Muscle layer of colon (tissue), 2 donors: ENCODE results near the gene EXOSC7.

Experiments
- H3K27ac ChIP-seq: one replicate; pipeline ENCODE4 v1.7.0; 2013; ENCODE audit warnings: low read depth, mild to moderate bottlenecking, low read length, moderate library complexity
- H3K27me3 ChIP-seq, 2 donors: one replicate each; pipeline ENCODE4 v1.7.0; 2013; ENCODE audit warnings: low read length in 2 of 2, mild to moderate bottlenecking in 2 of 2; ENCODE audit not compliant: insufficient read depth in 2 of 2, control insufficient read depth in 1 of 2
- H3K36me3 ChIP-seq: one replicate; pipeline ENCODE4 v1.7.0; 2013; ENCODE audit warnings: mild to moderate bottlenecking, low read length; ENCODE audit not compliant: insufficient read depth
- H3K4me1 ChIP-seq: one replicate; pipeline ENCODE4 v1.7.0; 2013; ENCODE audit warnings: mild to moderate bottlenecking, low read length; ENCODE audit not compliant: insufficient read depth
- H3K4me3 ChIP-seq, 2 donors: one replicate each; pipeline ENCODE4 v1.7.0; 2013; ENCODE audit warnings: low read length in 2 of 2, low read depth in 1 of 2, mild to moderate bottlenecking in 1 of 2, moderate library complexity in 1 of 2
- H3K9ac ChIP-seq: one replicate; pipeline ENCODE4 v1.7.0; 2013; ENCODE audit warnings: low read length
- H3K9me3 ChIP-seq: one replicate; pipeline ENCODE4 v1.7.0; 2013; ENCODE audit warnings: mild to moderate bottlenecking, low read length
- donor health status: abdominal sarcoma.
- donor health status: Adenocarcinoma of cecum.

Gene EXOSC7

DNA sequence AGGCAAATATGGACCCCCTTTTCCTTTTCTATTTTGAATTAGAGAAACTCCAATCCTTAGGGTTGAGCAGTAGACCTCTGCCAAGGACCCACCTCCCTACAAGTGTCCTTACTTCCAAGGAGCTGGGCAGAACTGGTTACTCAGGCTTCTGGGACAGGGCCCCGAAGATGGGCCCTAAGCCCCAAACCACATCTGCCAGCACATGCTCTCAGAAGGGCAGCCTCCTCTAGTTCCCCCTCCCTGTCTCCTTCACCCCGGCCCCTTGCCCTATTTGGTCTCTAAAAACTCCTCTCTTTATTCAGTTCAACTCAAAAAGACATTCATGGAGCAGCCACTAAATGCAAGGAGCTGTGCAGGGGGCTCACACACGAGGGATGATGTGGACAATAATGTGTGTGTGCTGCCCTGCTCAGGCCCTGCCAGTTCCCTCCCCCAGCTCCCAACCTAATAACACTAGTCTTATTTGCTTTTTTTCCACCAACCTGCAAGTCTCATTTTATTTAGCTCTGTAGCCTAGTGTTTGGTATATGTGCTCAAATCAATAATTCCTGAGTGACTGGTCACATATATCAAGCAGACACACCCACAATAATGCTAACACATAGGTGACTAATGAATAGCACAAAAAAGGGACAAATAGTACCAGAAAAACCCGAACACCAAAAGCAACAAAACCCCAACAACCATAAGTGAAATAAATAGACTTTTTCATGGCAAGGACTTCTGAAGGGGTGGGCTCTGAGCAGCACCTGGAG lies 12.3 kb upstream of the EXOSC7 start:
- Histone ChIP-seq H3K4me3 (no peak overlapping the region), H3K9ac (no peak overlapping the region), H3K4me1 (no peaks in the 10 kb centered on the region), H3K27ac (no peak overlapping the region), H3K27me3 (no peaks in the 10 kb centered on the region), H3K9me3 (no peaks in the 10 kb centered on the region), H3K36me3 (peaks cover 6% of the 10 kb centered on the region)

DNA sequence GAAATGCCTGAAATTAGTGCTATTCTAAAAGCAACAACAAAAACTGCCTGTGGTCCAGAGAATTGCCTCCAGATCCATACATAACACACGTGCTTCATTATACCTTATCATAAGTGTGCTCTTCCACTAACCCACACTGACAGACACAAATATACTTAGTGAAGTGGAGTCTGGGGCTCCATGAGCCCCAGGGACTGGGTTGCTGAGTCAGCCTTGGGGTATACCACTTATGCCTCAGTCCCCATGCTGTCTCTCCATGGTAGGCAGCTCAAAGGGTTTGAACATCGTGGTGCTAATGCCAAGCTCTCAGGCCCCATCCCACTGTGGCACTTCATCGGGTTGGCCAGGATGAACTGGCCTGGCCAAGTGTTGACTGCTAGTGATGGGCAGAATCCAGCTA lies 10.9 kb upstream of the EXOSC7 start:
- Histone ChIP-seq H3K9me3 (no peaks in the 10 kb centered on the region), H3K9ac (no peak overlapping the region), H3K27ac (no peak overlapping the region), H3K4me1 (no peaks in the 10 kb centered on the region), H3K36me3 (no peaks in the 10 kb centered on the region), H3K27me3 (no peaks in the 10 kb centered on the region), H3K4me3 (no peak overlapping the region)

DNA sequence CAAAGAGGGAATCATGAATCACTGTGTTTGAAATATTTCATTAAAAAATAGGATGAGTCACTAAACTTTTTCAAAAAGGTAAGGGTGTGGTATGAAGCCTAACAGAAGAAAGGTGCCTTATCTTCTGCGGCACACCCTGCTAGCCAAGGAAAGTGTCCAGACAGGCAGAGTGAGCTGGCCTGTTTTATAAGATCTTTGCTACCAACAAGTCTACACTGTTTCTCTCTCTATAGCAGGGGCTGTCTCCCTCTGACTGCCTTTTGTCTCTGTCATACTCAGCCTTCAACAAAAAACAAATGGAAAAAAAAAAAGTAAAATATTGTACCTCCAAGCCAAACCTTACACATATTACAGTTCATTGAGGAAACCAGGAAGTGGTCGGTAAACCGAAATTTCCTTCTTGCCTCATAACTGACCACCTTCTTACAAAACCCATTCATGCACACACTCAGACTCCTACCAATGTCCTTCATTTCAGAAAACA lies 9.2 kb upstream of the EXOSC7 start:
- Histone ChIP-seq H3K36me3 (no peaks in the 10 kb centered on the region), H3K4me3 (no peak overlapping the region), H3K27me3 (no peaks in the 10 kb centered on the region), H3K4me1 (no peaks in the 10 kb centered on the region), H3K9me3 (no peaks in the 10 kb centered on the region), H3K9ac (no peak overlapping the region), H3K27ac (no peak overlapping the region)

DNA sequence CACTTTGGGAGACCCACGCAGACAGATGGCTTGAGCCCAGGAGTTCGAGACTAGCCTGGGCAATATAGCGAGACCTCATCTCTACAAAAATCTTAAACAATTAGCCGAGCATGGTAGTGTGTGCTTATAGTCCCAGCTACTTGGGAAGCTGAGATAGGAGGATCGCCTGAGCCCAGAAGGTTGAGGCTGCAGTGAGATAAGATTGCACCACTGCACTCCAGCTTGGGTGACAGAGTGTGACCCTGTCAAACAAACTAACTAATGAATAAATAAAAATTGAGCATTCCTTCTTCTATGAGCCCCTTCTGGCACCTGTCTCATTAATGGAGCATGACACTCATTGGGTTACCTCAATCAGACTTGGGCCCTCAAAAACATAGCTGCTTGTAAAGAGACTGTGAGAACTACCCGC lies 7.6 kb upstream of the EXOSC7 start:
- H3K9ac ChIP-seq, result no peak overlapping the region
- no peak overlapping the region for H3K27ac ChIP-seq
- no peaks in the 10 kb centered on the region for H3K36me3 ChIP-seq
- no peaks in the 10 kb centered on the region for H3K4me1 ChIP-seq
- H3K4me3 ChIP-seq, result no peak overlapping the region
- H3K27me3 ChIP-seq, result no peaks in the 10 kb centered on the region
- H3K9me3 ChIP-seq, result no peaks in the 10 kb centered on the region

DNA sequence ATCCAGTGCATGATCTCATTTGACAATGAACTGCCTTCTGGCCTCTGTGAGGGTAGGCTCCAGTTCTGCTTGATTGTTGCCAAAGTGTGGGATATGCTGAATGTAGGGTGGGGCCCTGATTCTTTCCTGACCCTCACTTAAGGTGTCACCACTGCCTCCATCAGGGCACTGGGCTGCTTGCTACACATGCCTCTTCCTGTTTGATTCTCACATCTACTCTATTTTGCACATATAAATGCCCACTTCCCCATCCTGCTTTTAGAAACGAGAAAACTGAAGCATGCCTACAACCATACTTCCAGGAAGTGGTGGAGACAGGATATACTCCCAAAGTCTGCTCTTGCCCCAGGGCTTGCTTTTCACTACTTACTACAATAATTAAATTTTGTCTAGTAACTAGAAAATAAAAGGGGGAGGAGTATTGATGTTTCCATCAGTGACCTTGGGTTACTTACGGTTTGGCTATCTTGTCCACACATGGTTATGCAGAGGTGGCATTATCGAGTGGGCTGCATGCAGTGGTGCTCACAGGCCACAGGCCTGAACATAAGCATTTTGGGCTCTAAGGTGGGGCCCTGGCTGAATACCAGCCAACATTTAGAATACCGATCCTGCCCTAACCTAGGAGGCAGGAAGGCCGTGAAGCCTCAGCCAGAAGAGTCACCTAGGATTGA lies 6.8 kb upstream of the EXOSC7 start:
- Histone ChIP-seq H3K27ac (no peak overlapping the region), H3K9ac (no peak overlapping the region), H3K36me3 (no peaks in the 10 kb centered on the region), H3K4me3 (no peak overlapping the region), H3K4me1 (peaks cover 2% of the 10 kb centered on the region), H3K27me3 (no peaks in the 10 kb centered on the region), H3K9me3 (no peaks in the 10 kb centered on the region)

DNA sequence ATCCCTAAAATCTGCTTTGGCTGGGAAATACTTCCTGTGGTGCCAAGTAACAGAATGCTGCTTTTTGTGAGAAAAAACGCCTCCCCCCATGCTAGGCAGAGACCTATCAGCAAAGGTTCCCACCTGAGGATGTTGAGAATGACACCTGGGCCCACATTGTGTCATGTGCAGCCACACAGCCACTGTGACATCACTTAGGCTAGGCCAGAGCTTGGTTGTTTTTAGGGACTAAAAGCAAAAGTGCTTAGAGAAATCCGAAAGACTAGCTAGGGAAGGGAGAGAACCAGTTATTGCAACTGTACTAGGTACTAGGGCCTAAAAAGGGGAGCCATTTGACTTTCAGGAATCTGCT lies 6.2 kb upstream of the EXOSC7 start:
- no peak overlapping the region for H3K4me3 ChIP-seq
- peaks cover 7% of the 10 kb centered on the region for H3K4me1 ChIP-seq
- H3K9me3 ChIP-seq, result no peaks in the 10 kb centered on the region
- H3K27ac ChIP-seq, result no peak overlapping the region
- H3K27me3 ChIP-seq, result no peaks in the 10 kb centered on the region
- no peaks in the 10 kb centered on the region for H3K36me3 ChIP-seq
- H3K9ac ChIP-seq, result no peak overlapping the region

DNA sequence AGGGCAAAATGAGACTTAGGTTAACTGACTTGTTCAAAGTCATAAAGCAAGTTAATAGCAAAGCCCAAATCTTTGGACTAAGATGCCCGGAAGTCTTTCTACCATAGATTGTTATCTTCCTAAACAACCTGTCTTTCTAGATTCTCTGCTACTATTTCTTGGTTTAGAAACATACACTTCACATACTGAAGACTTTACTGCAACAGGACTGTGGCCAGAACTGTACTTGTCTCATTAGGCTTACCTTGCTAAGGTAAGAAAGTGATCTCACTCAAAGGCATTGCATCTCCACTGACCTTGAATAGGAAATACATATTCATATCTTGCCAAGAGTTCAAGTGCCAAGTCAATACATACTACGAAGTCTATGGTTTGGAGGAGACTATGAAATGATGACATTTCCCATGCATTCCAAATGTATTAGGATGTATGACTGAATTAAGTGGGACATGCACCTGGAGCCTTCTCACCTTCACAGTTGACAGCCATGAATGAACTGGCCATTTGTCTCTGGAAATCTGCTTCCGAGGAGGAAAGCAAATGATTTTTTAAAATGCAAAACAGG lies 5.0 kb upstream of the EXOSC7 start:
- no peaks in the 10 kb centered on the region for H3K27me3 ChIP-seq
- no peak overlapping the region for H3K27ac ChIP-seq
- no peaks in the 10 kb centered on the region for H3K36me3 ChIP-seq
- peaks cover 11% of the 10 kb centered on the region for H3K4me1 ChIP-seq
- H3K9ac ChIP-seq, result no peak overlapping the region
- no peak overlapping the region for H3K4me3 ChIP-seq
- H3K9me3 ChIP-seq, result no peaks in the 10 kb centered on the region

DNA sequence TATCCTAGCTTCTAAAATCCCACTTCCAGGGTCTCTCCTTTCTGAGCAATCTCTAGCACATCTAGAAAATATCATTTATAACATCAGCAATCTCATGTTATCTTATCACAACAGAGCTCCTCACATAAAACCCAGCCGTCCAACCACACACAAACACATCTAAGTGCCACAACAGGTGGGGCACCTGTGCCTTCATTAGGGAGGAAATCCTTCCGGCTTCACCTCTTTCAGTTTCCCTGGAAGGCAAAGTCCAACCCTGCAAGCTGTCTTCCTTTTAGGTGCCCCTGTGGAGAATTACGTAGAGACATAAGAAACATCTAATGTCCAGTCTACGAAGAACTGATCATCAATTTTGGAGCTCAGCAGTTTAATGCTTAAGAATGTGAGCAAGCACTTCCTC lies 1.6 kb upstream of the EXOSC7 start:
- H3K9me3 ChIP-seq, result no peaks in the 10 kb centered on the region
- H3K27me3 ChIP-seq, result no peaks in the 10 kb centered on the region
- H3K4me1 ChIP-seq, result peaks cover 20% of the 10 kb centered on the region
- H3K27ac ChIP-seq, result no peak overlapping the region
- peak overlapping the region; percentile 86 for H3K9ac ChIP-seq
- peak overlapping the region in 1 of 2 donors; percentile 96 for H3K4me3 ChIP-seq
- H3K36me3 ChIP-seq, result no peaks in the 10 kb centered on the region

DNA sequence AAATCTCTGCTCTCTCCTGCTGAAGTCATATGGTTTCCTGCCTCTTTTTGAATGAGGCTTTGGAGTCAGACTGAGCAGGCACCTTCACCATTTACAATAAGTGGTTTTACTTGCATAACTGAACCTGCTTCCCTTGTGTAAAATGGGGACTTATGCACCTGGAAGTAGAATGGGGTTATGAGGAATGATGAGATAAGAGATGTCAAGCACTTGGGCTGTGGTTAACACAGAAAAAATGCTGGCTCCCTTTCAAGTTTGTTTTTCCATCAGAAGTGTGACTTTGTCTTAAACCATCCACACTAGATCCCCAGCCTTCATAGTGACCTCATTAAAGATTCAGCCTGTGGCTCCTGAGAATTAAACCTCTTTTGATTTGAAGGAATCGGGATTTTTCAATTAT lies 5.2 kb downstream of the EXOSC7 start:
- H3K27ac ChIP-seq, result no peak overlapping the region

DNA sequence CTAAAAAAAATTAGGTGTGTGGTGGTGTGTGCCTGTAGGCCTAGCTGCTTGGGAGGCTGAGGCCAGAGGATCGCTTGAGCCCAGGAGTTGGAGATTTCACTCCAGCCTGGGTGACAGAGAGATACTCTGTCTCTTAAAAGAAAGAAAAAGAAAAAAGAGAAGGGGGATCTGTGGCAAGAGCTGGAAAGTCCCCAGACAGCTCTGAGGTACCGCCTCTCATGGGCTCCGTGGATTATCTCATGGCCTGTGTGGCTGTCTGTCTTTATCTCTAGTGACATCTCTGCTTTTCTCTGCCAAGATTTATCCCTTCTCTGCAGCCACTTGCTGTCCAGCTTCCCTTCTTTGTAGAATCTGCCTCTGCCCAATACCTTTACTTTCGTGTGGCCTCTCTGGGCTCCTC lies 5.7 kb downstream of the EXOSC7 start:
- H3K36me3 ChIP-seq, result no peaks in the 10 kb centered on the region
- H3K4me3 ChIP-seq, result no peak overlapping the region
- no peaks in the 10 kb centered on the region for H3K9me3 ChIP-seq
- no peak overlapping the region for H3K27ac ChIP-seq
- no peak overlapping the region for H3K9ac ChIP-seq
- H3K27me3 ChIP-seq, result no peaks in the 10 kb centered on the region
- peaks cover 9% of the 10 kb centered on the region for H3K4me1 ChIP-seq

More for the DNA sequence above, 5.2 kb downstream of the EXOSC7 start:
- Histone ChIP-seq H3K9ac (no peak overlapping the region), H3K27me3 (no peaks in the 10 kb centered on the region), H3K4me1 (peaks cover 9% of the 10 kb centered on the region), H3K4me3 (no peak overlapping the region), H3K9me3 (no peaks in the 10 kb centered on the region), H3K36me3 (no peaks in the 10 kb centered on the region)

DNA sequence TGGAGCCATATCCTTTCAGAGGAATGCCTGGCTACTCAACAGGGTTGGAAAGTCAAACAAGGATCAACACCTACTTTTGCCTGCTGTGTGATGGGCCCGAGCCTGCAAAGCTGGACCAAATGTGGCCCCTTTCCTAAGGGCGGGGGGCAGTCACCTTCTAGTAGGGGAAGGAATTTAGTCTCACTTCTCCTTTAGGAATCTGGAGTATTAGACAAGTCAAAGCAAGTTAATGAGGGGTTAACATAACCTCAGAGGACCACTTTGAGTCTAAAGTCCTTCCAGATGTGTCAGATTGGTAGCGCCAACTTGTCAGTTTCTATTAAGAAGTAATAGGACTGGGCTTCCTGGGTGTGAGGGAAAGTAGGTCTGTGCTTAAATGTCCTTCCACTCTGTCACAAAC lies 6.8 kb downstream of the EXOSC7 start:
- Histone ChIP-seq H3K9me3 (no peaks in the 10 kb centered on the region), H3K27me3 (no peaks in the 10 kb centered on the region), H3K4me1 (peaks cover under 1% of the 10 kb centered on the region), H3K4me3 (no peak overlapping the region), H3K36me3 (no peaks in the 10 kb centered on the region), H3K27ac (no peak overlapping the region), H3K9ac (no peak overlapping the region)
